Fibroblast of skin of left quadriceps (primary cell): ENCODE data around the gene NGFR.

Experiments used
- DNase-seq, 2 experiments: peaks; one replicate each; pipeline ENCODE4 v3.0.0-alpha.2; 2013; ENCODE audit warnings: low read depth in 2 of 2

The NGFR gene

GRCh38 chr17:49494986-49495841 lies at the start of gene NGFR:
NGFR (plus strand) TSS chr17:49495293; CDS start chr17:49495418, 125 bp downstream.
- no peak for DNase-seq

- no peak for DNase-seq
Observed at GRCh38 chr17:49445591-49445990, 49.5 kb upstream of the NGFR start.

- DNase-seq: peak; percentile 60 to 64
Observed at GRCh38 chr17:49447628-49448302, 47.3 kb upstream of the NGFR start.

- no peak for DNase-seq
Observed at GRCh38 chr17:49450181-49450580, 44.9 kb upstream of the NGFR start.

- no peak for DNase-seq
Observed at GRCh38 chr17:49450735-49451134, 44.4 kb upstream of the NGFR start.

- DNase-seq: no peak
Observed at GRCh38 chr17:49452201-49452600, 42.9 kb upstream of the NGFR start.

- DNase-seq: no peak
Observed at GRCh38 chr17:49452661-49453060, 42.4 kb upstream of the NGFR start.

GRCh38 chr17:49454050-49454449 lies 41.0 kb upstream of the NGFR start:
- DNase-seq: no peak

- DNase-seq: no peak
Observed at GRCh38 chr17:49455272-49455861, 39.7 kb upstream of the NGFR start.

- peak; percentile 84 to 87 for DNase-seq
Observed at GRCh38 chr17:49456183-49456965, 38.7 kb upstream of the NGFR start.

GRCh38 chr17:49457564-49458535 lies 37.2 kb upstream of the NGFR start:
- DNase-seq: no peak

- no peak for DNase-seq
Observed at GRCh38 chr17:49459401-49459984, 35.6 kb upstream of the NGFR start.

GRCh38 chr17:49460401-49460800 lies 34.7 kb upstream of the NGFR start:
- no peak for DNase-seq

- no peak for DNase-seq
Observed at GRCh38 chr17:49461580-49461979, 33.5 kb upstream of the NGFR start.

- DNase-seq: no peak
Observed at GRCh38 chr17:49464049-49464448, 31.0 kb upstream of the NGFR start.

GRCh38 chr17:49465331-49465903 lies 29.7 kb upstream of the NGFR start:
- DNase-seq: no peak

GRCh38 chr17:49466436-49466835 lies 28.7 kb upstream of the NGFR start:
- no peak for DNase-seq

- DNase-seq: no peak
Observed at GRCh38 chr17:49467175-49467574, 27.9 kb upstream of the NGFR start.

GRCh38 chr17:49468811-49469385 lies 26.2 kb upstream of the NGFR start:
- no peak for DNase-seq
